NOMO-1 treated with DMSO at 0.1 percent for 48 hours (cell line): Measurements from ENCODE around the gene FER.
"Not testable (repeated sequence)": the region's sequence is repeated elsewhere in the genome, so short reads cannot be mapped to it uniquely, and the experiment has no call there.

Experiments used
- DNase-seq: peaks from one replicate; lab custom pipeline; 2025; ENCODE audit not compliant: unreplicated experiment; lab: John Stamatoyannopoulos, UW

The FER gene

DNA sequence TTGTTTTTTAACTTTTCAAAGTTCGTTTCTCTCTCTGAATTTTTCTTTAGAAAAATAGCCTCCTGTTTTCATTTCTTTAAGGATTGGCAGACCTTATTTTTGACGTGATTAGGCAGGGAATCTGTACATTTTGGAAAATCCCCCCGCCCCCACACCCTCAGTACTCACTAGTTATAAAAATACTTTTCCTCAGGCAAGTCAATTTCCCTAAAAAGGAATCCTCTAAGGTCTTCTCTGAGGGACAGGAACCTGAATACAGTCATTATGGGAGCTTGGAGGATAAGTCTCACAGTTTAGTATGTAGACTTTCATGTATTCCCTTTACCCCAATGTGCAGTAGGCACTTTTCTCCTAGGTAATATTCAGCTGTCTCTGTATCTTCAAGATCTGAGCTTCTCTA lies 3.9 kb upstream of the FER start:
- DNase-seq, result no peak

- no peak for DNase-seq
Measured at GRCh38 chr5:108747111-108747773, 455 bp upstream of the FER start.

GRCh38 chr5:108748401-108749127 lies 867 bp downstream of the FER start:
- DNase-seq, result peak; percentile 99

DNA sequence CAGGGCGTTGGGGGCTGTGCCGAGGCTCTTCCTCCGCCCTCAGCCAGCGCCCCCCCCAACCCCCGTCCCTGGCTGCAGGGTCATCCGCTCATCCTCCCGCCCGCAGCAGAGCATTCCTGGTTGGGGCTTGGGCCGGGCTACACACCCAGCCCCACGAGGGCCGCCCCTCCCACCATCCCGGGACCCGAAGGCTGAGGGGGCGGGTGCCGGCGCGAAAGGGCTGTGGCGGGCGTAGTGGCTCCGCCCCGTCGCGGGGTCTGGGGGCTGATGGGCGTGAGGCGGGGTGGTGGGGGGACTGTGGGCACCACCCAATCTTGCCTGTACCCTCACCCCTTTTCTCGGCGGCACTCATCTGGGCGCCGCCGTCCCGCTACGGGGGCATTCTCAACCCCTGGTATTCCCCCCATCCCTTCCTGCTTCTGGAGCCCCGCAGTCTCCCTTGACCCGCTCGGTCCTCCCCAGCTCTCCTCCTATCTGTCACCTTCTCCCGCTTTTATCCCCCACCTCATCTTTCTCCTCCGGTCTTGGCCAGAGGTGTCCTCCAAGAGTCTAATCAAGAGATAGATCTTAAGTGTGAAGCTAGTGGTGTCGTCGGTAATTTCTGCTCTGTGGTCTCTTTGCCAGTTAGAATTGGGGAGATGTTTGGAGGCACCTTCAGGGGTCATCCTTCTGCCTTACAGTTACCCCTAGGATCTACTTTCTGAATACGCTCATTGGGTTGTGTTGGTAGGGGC lies 1.6 kb downstream of the FER start:
- DNase-seq, result peak; percentile 44

- no peak for DNase-seq
Measured at GRCh38 chr5:108753331-108753730, 5.6 kb downstream of the FER start.

DNA sequence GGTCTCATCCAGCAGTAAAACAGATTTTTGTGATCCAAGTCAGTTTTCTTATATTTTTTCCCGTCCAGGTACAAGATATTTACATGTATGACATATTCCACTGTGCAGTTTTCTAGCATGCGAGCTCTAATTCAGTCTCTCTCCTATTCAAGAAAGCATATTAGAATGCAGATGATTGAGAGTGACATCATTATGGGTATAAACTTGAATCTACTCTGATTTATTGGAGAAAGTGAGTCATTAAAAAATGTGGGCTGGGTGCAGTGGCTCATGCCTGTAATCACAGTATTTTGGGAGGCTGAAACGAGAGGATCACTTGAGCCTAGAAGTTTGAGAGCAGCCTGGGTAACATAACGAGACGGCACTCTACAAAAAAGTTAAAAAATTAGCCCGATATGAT lies 6.2 kb downstream of the FER start:
- no peak for DNase-seq

DNA sequence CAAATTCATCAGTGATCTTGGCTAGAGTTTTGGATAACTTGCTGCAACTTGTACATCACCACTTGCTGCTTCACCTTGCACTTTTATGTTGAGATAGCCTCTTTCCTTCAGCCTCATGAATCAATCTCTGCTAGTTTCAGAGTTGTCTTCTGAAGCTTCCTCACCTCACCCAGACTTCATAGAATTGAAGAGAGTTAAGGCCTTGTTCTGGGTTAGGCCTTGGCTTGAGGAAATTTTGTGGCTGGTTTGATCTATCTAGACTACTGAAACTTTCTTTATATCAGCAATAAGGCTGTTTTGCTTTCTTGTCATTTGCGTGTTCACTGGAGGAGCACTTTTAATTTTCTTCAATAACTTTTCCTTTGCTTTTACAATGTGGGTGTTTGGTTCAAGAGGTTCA lies 12.8 kb downstream of the FER start:
- no peak for DNase-seq

DNA sequence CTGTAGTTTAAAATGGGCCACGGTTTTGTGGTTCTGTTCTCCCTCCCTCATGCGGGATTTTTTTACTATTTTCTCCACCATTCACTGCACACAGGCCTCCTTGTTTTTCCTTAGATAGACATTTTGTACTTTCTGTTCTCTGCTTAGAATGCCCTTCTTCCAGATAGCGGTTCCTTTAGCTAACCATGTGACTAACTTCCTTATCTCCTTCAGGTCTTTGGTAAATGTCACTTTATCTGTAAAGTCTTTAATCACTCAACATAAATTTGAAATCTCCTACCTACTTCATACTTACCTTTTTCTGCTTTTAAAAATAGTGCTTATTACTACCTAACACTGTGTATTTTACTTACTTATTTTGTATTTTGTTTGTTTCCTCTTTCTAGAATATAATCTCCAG lies 15.0 kb downstream of the FER start:
- DNase-seq, result no peak

GRCh38 chr5:108763222-108763916 lies 15.7 kb downstream of the FER start:
- DNase-seq, result no peak

DNA sequence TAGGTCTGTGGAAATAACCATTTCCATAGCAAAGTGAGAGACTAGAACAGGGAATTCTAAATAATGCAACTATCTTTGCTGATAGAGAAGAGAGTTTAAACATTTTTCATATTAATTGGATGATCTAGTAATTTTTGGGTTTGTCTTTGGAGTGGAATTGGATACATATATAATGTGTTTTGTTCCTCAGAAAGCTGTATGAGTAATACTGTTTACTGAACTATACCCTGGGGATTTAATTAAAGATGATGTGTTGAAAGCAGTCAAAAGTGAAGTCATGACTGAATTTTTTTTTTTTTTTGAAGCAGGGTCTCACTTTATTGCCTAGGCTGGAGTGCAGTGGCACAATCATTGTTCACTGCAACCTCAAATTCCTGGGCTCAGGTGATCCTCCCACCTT lies 17.9 kb downstream of the FER start:
- no peak for DNase-seq

GRCh38 chr5:108766916-108767315 lies 19.2 kb downstream of the FER start:
- DNase-seq, result not testable (repeated sequence)

- DNase-seq, result no peak
Measured at GRCh38 chr5:108769352-108769751, 21.7 kb downstream of the FER start.

DNA sequence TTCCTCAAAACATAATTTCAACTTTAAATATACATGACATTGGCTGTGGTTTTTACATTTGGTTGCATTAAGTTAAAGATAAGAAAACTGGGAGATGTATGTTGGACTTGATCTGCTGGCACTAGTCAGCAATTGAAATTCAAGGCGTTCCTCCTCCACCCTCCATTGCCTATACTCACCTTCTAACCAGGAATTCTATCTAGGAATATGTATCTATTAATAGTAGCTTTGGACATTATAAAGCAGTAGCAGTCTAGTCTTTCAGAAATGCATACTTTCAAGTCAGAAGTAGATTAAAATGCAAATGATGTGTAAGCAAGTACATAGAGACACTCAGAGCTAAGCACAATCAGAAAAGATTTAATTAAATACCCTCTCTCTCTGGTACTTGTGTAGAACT lies 24.9 kb downstream of the FER start:
- DNase-seq, result no peak

- DNase-seq, result no peak
Measured at GRCh38 chr5:108773330-108773729, 25.6 kb downstream of the FER start.

GRCh38 chr5:108774079-108774478 lies 26.4 kb downstream of the FER start:
- not testable (repeated sequence) for DNase-seq

DNA sequence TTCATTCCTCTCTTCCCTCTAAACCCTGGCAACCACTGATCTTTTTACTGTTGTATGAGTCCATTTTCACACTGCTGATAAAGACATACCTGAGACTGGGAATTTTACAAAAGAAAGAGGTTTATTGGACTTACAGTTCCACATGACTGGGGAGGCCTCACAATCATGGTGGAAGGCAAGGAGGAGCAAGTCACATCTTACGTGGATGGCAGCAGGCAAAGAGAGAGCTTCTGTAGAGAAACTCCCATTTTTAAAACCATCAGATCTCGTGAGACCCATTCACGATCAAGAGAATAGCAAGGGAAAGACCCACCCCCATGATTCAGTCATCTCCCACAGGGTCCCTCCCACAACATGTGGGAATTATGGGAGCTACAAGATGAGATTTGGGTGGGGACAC lies 29.9 kb downstream of the FER start:
- not testable (repeated sequence) for DNase-seq

- DNase-seq, result not testable (repeated sequence)
Measured at GRCh38 chr5:108784577-108784976, 36.9 kb downstream of the FER start.

GRCh38 chr5:108786806-108787483 lies 39.2 kb downstream of the FER start:
- no peak for DNase-seq

DNA sequence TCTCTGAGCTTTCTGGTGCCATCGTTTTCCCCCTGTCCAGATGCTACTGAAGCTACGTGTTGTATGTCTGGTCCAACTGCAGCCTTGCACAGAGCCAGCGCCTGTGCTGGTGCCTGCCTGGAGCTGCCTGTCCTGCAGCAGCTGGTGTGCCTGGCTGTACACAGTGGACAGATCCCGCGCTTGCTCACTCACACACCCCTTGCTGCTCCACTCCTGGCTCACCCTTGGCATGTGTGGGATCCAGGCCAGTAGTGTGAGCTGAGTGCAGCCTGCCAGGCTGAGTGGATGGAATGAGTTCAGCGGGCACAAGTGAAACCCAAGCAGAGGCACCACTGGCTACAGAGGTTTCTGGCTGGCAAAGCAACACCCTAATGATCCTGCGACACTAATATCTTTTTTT lies 40.4 kb downstream of the FER start:
- DNase-seq, result no peak

DNA sequence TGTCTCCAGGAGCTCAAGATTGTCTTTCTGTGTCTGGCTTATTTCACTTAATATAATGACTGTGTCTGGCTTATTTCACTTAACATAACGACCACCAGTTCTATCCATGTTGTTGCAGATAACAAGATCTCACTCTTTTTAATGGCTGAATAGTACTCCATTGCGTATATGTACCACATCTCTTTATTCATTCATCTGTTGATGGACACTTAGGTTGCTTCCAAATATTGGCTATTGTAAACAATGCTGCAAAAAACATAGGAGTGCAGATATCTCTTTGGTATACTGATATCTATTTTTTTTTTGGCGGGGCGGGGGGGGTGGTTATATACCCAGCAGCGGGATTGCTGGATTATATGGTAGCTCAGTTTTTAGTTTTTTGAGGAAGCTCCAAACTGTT lies 45.5 kb downstream of the FER start:
- DNase-seq, result no peak

DNA sequence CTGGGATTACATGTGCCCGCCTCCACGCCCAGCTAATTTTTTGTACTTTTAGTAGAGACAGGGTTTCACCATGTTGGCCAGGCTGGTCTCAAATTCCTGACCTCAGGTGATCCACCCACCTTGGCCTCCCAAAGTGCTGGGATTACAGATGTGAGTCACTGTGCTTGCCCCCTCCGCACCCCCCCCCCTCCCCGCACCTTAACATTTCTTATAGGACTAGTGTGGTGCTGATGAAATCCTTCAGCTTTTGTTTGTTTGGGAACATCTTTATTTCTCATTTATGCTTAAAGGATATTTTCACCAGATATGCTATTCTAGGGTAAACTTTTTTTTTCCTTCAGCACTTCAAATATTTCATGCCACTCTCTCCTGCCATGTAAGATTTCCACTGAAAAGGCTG lies 46.7 kb downstream of the FER start:
- not testable (repeated sequence) for DNase-seq
